ENCODE measurements around the gene DPYD. TPM values are rescaled to one million over a fixed set of nuclear protein-coding genes. Genes with fewer than 3 reads are reported as not detected.

Gene DPYD
- polyA plus RNA-seq, 12 donors = 6.4 to 16.0 (median 9.2) TPM; not detected in 1

DNA sequence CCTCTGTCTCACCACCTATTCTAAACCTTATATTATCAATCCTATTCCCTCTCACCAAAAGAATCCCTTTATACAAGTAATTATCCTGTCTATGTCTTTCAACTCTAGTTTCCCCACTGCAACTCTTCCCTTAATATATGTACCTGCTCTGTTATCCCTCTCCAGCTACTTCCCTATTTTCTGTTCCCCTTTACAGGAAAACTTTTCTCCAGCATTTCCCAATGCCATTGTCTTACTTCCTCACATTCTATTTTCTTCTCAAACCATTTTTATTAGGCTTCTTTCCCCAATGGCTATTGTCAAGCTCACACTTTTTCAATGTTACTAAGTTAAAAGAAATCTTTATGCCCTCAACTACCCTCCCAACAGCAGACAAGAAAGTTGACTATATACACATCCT, 11.6 kb downstream of the DPYD start:
- no peak for DNase-seq

DNA sequence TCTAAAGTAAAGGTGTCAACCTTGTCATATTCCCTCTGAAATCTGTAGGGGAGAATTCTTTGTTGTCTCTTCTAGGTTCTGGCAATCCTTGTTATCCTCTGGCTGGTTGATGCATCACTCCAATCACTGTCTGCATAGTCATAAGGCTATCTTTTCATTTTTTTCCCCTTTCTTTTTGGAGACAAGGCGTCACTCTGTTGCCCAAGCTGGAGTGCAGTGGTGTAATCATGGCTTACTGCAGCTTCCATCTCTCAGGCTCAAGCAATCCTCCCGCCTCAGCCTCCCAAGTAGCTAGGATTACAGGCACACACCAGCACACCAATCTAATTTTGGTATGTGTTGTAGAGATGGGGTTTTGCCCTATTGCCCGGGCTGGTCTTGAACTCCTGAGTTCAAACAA, 12.9 kb downstream of the DPYD start:
- no peak for DNase-seq

DNA sequence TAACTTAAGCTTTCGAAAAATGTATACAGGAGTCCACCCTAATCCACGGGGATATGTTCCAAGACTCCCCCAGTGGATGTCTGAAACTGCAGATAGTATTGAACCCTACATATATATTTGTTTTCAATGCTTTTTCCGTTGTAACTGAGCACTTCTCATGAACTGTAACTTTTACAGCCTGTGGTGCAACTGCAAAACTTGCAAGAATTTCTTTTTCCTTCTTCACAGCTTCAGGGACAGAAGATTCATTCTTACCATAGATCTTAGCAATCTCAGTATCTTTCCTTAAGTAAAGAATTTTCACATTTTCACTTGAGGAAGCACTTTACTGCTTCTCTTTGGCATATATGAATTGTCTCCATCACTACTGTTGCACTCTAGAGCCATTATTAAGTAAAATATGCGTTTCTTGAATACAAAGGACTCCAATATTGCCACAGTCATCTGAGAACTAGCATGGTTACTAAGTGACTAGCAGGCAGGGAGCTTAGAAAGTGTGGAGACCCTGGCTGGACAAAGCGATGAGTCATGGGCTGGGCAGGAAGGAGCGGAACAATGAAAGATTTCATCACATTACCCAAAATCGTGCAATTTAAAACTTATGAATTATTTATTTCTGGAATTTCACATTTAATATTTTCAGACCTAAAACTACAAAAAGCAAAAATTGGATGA, 14.1 kb downstream of the DPYD start:
- DNase-seq = no peak

DNA sequence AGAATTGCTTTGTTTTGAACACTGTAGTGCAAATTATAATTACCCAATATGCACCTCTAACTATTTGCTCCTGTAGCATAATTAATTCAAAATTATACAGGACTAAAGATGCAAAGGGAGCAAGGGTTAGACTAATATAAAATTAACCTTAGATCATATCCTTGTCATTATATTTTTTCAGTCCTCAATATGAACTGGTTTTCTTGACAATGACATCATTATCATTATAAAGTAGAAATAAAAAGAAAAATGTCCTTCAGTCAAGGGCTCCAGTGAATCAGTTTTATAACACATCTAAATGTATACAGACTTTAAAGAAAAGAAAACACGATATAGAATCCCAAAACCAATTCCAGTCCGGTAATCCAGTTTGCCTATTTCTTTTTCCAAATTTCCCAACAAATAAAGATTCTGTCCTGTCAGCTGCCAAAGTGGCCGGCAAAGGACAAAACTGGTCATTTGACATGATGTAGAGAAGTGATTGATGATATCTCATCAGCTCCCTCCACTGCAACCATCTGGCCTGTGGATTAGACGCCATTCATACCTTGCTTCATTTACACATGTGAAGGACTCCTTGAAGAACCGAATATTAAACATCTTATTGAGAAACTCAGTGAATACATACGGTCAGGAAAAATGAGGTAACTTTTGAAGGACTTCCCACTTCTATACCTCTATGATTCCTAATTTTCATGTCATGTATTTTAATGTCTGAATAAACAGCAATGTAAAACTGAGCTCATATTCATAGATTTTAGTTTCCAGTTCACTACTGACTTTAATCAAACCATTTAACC, 15.5 kb downstream of the DPYD start:
- no peak for DNase-seq

DNA sequence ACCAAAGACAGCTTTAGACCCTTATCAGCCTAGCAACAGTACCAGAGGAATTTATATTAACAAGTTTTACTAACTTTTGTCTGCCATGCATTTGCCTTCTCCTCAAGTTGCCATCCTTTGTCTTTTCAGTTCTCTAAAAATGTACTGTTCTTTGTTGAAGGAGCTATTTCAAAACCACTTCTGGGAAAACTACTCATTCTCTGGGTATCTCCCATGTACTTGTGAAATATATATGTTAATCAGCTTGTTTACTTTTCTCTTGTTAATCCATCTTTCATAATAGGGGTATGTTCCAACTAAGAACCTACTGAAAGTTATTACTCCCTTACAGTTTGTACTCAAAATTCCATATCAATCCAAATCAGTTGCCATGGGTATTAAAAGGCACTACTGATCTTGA, 16.3 kb downstream of the DPYD start:
- no peak for DNase-seq

DNA sequence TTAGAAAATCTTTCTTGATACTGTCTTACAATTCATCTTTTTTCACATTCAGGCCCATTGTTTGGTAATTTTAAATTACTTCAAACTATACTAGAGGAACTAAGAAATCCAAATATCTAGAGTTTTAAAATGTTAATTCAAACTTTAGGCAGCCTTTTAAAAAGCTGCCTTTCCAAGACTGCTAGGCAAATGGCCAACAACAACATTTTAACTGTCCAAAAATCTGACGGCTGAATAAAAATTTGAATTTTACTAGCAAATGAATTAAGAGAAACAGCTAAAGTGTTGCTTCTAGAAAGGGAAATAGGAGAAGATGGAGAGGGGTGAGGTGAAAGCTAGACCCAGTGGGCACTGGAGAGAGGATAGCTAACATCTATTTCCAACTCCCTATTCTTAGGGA, 17.2 kb downstream of the DPYD start:
- peak; percentile 55 for DNase-seq

DNA sequence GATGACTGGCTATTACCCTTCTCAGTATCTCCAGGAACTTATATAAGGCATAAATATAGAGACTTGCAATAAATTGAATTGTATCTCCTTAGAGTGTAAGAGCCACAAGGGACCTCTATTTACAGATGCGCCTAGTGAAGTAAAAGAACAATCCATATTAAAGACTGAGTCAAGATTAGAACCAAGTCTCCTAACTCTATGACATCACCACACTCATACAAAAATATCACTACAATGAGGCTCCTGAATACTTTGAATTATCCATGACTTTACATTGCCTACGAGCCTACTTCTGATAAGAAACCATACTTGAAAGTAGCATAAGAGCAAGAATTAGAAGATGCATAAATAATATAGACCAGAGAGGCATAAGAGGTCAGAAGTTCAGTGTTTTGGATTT, 18.8 kb downstream of the DPYD start:
- no peak for DNase-seq

DNA sequence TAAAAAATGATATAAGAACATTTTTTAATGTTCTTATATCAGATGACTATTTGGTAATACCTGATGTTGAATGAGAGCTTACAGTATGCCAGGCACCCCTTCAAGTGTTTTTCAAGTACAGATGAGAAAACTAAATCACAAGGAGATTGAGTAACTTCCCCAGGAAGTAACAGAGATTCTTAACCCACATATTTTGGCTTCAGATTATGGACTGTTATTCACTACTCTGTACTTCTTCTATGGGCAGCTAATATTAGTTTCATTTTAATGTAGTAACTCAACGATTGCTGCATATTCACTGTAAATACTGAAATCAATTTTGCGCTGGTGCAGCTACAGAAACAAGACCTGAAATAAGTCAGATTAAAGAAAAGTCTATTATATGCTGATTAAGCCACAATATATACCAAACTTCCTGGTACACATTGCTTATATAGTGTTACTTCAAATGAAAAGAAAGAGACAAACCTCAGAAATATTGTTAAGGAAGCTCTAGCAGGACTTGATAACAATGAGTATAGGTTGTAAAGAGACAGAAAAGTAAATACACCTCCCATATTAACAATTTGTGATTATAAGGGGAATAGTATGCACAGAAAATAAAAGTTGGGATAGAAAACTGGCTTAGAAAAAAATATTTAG, 19.7 kb downstream of the DPYD start:
- no peak for DNase-seq

DNA sequence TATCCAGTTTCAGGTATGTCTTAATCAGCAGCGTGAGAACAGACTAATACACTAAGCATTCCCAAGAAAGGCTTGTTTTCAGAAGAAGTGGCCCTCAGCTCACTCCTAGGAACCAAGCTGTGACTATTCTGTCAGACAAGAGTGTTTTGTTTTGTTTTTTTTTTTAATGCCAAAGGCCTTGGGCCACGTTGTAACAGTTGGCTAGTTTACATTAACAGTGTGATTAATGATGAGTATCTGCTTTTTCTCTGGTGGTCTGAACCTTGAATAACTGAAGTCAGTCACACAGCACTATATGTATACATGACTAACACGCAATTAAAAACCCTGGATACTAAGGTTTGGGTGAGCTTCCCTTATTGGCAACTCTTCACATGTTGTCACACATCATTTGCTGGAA, 21.9 kb downstream of the DPYD start:
- DNase-seq = no peak

DNA sequence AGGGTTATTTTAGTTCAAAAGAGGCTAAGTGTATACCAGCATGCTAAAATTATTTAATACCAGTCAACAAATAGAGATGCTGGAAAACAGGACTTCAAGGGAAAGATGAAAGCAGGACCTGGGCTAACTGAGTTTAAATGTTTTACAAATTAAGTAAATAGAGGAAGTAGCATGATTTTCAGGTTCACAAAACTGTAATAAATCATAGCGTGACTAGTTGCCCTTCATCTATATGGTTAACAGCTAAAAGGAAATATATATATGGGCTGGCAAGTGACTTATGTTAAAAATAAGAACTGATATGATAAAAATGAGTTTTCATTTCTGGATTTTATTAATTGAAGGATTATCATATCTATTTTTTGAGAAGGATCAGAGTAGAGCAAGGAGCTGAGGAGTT, 25.6 kb downstream of the DPYD start:
- DNase-seq = no peak

DNA sequence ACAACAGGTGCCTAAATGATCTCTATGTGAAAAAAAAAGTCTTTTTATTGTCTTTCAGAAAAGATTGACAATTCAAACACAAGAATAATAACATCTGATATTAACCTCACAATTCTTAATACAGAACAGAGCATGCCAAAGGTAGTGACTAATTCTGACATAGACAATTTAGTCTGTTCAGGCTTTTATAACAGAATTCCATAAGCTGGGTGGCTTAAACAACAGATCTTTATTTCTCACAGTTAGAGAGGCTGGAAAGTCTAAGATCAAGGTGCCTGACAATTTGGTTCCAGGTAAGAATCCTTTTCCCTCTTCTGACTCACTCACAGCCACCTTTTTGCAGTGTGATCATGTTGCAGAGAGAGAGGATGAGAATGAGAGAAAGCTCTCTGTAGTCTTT, 27.0 kb downstream of the DPYD start:
- no peak for DNase-seq

DNA sequence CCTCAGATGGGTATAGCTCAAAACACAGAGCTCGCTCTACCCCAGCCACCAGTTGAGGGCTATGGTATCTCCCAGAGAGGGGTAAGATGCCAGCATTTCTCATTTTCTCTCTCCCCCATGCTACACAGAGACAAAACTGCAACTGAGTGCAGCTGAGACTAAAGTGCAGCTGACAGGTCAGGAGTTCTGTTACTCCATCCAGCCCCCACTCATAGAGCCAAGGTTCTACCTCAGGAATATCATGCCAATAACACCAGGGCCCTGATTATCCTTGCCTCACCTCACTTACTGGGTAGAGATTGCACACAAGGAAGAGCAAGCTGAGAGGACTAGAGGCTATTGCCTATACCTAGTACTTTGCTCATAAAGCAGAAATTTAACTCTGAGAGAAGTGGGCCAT, 34.6 kb downstream of the DPYD start:
- no peak for DNase-seq

DNA sequence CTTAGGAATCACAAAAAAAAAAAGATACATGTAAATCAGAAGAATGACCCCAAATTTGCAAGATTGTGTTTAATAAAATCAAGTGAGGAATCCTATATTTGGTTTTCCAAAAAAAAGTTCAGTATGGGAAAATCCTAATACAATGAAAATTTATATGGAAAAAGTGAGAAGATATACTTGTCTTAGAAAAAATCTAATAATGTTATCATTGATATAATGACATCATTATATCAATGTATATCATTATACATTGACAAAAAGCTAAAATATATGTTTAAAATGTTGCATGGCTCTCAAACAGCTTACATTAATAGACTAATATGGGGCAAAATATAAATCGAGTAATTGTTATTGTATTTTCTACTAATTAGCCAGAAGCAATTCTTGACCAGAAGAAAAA, 37.0 kb downstream of the DPYD start:
- DNase-seq = no peak

DNA sequence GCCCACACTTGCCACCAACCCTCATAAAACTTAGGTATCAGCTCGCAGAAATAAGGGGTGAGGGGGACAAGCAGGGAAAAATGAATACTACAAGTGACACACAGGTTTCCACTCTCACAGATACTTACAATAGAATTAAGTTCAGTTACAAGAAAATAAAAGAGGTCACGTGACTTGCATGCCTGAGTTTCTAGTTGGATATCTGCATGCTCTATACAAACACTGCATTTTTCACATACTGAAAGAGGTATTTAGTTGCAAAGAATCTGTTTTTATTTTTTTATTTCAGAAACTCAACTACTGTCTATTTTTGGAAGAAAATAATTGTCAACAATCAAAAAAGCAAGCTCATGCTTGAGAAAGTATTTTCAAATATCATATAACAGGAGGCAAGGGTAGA, 43.5 kb downstream of the DPYD start:
- no peak for DNase-seq

DNA sequence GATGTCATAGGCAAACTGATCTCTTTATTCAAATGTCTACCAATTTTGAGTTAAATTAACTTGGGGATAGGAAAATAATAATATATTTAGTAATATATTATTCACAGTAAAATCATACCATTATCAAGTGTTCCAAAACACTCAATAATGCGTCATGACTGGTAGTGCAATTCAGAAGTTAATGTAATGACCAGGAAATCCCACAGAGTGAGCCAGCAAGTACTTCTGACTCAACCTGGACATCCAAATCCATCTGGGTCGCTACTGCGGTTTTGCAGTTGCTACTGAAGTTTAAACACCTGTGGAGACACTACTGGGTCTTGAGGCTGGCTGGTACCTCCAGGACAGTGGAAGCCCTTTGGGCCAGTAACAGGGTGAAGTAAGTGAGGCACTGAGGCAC, 44.8 kb downstream of the DPYD start:
- DNase-seq = no peak

DNA sequence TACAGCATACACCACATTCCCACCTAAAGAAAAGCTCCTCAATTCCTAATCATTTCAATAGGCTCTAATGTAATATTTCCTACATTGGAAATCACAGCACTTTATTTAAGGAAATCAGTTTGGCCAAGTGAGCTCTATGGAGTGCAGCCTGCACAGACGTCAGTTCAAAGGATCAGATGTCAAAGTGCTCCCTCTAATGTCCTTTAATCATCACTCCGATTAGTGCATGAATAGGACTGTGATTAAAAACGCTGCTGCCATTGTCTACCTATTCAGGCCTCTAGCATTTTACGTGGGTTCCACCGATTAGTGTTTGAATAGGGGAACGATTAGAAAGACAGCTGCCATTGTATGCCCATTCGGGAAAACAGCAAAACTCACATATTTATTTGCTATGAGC, 50.2 kb downstream of the DPYD start:
- no peak for DNase-seq

DNA sequence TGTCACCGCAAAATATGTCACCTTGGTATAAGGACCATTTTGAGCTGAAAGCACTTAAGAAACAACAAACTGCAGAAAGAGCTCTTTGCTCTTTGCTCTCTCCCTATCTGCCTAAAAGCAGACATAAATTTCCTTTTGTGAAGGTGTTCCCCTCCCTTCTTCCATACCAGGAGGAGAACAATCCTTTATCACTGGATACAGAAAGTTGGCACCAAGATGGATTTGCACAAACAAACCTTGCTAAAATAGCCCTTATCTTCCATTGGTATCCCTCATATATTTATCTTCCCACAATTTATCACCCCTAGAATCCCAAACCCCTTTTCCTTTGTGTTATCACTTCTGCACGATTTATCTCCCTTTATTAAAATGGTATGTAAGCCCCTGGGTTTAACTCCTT, 51.4 kb downstream of the DPYD start:
- DNase-seq = no peak

DNA sequence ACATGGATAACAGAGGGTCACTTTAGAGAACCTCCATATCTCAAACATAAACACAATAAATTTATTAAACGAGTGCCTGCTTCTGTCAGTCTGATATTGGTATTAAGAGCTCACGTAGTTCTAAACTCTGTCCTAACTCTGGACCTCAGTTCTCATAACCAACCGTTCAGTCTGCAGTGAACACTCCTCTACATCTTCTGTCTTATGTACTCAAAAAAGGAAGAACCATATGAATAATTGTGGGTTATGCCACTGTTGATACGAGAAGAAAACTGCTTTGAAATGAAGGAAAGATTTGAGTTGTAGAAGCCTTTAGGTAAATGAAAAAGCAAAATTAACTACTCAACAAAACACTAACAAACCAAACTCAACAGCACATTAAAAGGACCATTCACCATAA, 53.7 kb downstream of the DPYD start:
- DNase-seq = no peak

DNA sequence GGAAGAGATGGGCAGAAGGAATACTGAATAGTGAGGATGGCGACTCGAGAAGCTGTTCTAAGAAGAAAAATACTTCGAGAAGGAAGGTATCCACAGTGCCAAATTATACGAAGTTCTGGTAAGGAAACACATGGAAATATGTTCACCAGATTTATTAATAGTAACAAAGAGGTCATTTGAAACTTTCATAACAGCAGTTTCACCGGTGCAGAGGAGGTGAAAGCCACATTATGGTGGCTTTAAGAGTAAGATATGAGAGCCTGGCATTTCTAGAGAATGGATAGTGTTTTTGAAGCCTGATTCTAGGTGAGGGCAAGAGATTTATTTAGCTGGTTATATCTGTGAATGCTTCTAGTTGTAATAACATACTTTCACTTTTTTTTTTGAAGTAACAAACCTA, 56.2 kb downstream of the DPYD start:
- DNase-seq = no peak

DNA sequence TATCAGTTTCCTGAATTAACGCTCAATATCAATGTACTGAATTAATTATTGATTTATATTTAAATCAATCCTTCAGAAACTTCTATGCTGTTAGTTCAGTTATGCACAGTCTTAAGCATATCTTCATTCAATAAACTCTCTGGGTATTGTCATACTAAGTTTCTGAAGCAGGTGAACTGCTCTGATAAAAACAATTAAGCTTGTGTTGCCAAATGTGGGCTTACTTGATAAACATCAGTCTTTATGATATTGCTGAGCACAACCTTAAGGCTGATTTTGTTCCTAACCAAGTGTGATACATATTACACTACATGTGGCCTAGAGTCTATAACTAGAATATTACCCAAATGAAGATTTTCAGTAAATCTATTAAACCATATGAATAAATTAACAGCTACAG, 67.6 kb downstream of the DPYD start:
- no peak for DNase-seq

DNA sequence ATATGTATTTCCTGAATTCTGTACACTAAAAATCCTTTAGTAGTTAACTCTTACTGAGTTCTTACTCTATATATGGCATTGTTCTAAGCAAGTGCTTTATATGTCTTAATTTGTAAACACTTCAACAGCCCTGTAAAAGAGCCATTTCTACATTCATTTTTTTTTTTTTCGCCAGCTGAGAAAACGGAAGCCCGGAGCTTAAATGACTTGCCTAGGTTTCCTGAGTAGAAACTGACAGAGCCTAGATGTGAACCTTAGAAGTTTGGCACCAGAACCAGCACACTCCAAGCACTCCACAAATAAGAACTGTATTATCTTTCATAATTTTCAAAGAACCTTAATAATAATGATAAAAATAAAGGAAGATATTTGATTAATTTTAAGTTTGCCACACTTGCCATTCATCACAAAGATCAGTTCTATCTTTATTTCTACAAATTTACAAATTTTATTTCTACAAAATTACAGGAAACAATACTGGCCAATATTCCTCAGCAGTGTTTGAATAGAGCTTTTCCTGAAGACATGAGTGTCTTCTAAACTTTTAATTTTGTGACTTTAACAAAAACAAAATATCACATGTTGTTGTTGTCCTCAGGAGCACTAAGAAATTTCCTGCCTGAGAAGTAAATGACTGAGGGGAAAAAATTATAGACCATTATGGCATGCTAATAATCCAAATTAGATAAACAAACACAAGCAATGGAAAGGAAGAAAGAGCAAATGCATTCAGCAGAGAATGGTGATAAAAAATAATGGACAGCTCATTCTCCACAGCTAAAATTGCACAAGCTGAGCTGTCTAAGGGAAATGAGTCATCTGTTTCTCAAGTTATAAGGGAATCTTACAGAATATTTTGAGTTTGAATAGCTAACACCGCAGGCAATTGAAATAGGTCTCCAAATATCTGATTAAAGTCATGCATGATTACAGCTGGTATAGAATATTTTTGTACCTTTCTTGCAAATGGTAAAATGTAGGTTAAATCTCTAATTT, 71.2 kb downstream of the DPYD start:
- DNase-seq = no peak

DNA sequence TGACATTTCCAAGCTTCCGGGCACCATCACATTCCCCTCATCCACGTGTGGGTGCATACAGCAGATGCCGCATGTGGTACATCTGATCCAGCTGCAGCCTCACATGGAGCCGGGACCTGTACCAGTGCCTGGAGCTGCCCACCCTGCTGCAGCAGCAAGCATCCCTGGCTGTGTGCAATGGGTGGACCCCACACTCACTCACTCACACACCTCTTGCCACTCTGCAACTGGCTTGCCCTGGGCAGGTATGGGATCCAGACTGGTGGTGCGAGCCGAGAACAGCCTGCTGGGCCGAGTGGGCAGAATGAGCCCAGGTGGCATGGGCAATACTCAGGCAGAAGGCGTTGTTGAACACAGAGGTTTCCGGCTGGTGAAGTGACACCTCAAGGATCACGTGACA, 75.0 kb downstream of the DPYD start:
- DNase-seq = no peak

Data from muscle of arm (tissue), 12 donors.